ENCODE measurements around the gene CRIM1.

The CRIM1 gene

DNA sequence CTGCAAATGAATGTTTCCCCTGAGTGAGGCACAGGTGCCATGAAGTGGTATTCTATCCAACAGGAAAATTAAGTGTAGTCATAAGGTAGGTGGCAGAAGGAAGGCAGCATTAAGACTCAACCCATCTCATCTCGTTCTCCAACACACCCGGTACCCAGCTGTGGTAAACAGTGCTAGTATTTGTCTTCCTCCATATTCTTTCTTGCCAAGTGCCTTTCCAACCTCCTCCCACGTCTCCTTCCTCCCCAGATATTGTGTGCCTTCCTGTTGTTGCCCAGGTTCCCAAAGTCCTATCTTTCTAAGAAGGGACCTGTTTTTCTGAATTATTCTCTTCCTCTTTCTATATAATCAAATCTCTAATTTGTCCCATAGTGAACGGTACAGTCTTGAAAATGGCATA is 83.5 kb downstream of the CRIM1 start:
- no peak for DNase-seq
- Histone ChIP-seq H3K4me2 (ENCODE audit: insufficient read depth, low read length) (no peak overlapping the region), H3K9ac (ENCODE audit: low read depth, low read length) (no peak overlapping the region), H3K9me3 (ENCODE audit: insufficient read depth, low read length, severe bottlenecking) (no peaks in the 10 kb centered on the region), H3K4me1 (ENCODE audit: insufficient read depth, low read length) (no peaks in the 10 kb centered on the region), H3K36me3 (ENCODE audit: insufficient read depth, low read length) (no peaks in the 10 kb centered on the region), H4K20me1 (ENCODE audit: insufficient read depth, low read length) (no peaks in the 10 kb centered on the region), H3K27ac (ENCODE audit: low read length) (no peak overlapping the region), H3K27me3 (ENCODE audit: insufficient read depth, low read length, poor library complexity) (peaks cover 8% of the 10 kb centered on the region), H2AFZ (ENCODE audit: low read depth, low read length) (no peak overlapping the region), H3K79me2 (ENCODE audit: insufficient read depth, low read length) (no peaks in the 10 kb centered on the region), H3K4me3 (ENCODE audit: low read depth in 1 of 2, low read length in 2 of 2) (no peak overlapping the region)
- no peak for TF ChIP-seq EZH2 (IDR thresholded peaks at IDR 0.05; ENCODE audit: borderline replicate concordance, low read depth, low read length, severe bottlenecking)
- TF ChIP-seq, protein P1, sequence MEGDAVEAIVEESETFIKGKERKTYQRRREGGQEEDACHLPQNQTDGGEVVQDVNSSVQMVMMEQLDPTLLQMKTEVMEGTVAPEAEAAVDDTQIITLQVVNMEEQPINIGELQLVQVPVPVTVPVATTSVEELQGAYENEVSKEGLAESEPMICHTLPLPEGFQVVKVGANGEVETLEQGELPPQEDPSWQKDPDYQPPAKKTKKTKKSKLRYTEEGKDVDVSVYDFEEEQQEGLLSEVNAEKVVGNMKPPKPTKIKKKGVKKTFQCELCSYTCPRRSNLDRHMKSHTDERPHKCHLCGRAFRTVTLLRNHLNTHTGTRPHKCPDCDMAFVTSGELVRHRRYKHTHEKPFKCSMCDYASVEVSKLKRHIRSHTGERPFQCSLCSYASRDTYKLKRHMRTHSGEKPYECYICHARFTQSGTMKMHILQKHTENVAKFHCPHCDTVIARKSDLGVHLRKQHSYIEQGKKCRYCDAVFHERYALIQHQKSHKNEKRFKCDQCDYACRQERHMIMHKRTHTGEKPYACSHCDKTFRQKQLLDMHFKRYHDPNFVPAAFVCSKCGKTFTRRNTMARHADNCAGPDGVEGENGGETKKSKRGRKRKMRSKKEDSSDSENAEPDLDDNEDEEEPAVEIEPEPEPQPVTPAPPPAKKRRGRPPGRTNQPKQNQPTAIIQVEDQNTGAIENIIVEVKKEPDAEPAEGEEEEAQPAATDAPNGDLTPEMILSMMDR (IDR thresholded peaks at IDR 0.05; ENCODE audit: borderline replicate concordance, extremely low read depth, low read length, poor library complexity, severe bottlenecking), result no peak
- ATAC-seq (ENCODE audit: insufficient read depth, low read depth), result no peak

DNA sequence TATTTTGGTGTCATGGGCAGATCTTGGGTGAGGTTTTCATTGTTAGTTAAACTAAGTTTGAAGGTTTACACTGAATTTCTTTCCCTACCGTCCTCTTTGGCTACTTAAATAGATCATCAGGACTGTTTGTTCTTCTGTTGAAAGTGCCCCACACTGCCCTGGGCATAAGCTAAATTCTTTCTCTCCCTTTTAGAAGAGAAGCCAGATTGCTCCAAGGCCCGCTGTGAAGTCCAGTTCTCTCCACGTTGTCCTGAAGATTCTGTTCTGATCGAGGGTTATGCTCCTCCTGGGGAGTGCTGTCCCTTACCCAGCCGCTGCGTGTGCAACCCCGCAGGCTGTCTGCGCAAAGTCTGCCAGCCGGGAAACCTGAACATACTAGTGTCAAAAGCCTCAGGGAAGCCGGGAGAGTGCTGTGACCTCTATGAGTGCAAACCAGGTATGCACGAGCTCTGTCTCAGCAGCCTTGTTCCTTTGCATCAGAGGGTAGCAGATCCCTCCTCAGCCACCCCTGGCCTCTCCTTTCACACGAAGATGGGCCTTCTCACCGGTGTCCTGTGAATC is 85.6 kb downstream of the CRIM1 start:
- DNase-seq (no peak), ATAC-seq (ENCODE audit: insufficient read depth, low read depth) (no peak)
- H3K9ac ChIP-seq (ENCODE audit: low read depth, low read length), result no peak overlapping the region
- H2AFZ ChIP-seq (ENCODE audit: low read depth, low read length), result no peak overlapping the region
- H3K79me2 ChIP-seq (ENCODE audit: insufficient read depth, low read length), result no peaks in the 10 kb centered on the region
- H3K36me3 ChIP-seq (ENCODE audit: insufficient read depth, low read length), result no peaks in the 10 kb centered on the region
- peaks cover 14% of the 10 kb centered on the region for H3K27me3 ChIP-seq (ENCODE audit: insufficient read depth, low read length, poor library complexity)
- no peak overlapping the region for H3K4me2 ChIP-seq (ENCODE audit: insufficient read depth, low read length)
- no peaks in the 10 kb centered on the region for H3K4me1 ChIP-seq (ENCODE audit: insufficient read depth, low read length)
- TF ChIP-seq, protein P1 (IDR thresholded peaks at IDR 0.05; ENCODE audit: borderline replicate concordance, extremely low read depth, low read length, poor library complexity, severe bottlenecking), result no peak
- no peak for TF ChIP-seq EZH2 (IDR thresholded peaks at IDR 0.05; ENCODE audit: borderline replicate concordance, low read depth, low read length, severe bottlenecking)
- no peaks in the 10 kb centered on the region for H4K20me1 ChIP-seq (ENCODE audit: insufficient read depth, low read length)
- no peak overlapping the region for H3K4me3 ChIP-seq (ENCODE audit: low read depth in 1 of 2, low read length in 2 of 2)
- H3K9me3 ChIP-seq (ENCODE audit: insufficient read depth, low read length, severe bottlenecking), result no peaks in the 10 kb centered on the region
- no peak overlapping the region for H3K27ac ChIP-seq (ENCODE audit: low read length)

DNA sequence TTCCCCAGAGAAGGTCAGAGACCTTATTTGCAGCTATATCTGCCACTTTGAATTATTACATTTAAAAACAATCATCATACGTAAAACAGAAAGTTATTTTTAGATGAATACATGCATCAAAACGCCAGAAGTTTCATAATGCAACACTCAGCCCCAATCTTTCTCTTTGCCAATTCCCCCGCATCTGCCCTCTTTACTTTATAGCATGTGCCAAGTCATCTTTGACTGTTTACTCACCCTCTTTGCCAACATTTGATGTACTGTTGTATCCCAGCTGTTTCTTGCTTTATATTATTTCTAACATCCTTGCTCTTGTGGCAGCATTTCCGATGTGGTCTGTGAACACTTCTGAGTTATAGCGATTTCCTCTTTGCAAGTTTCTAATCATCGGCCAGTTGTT is 86.2 kb downstream of the CRIM1 start:
- TF ChIP-seq EZH2 (IDR thresholded peaks at IDR 0.05; ENCODE audit: borderline replicate concordance, low read depth, low read length, severe bottlenecking), result no peak
- TF ChIP-seq, protein P1 (IDR thresholded peaks at IDR 0.05; ENCODE audit: borderline replicate concordance, extremely low read depth, low read length, poor library complexity, severe bottlenecking), result no peak
- Histone ChIP-seq H3K79me2 (ENCODE audit: insufficient read depth, low read length) (no peaks in the 10 kb centered on the region), H3K9ac (ENCODE audit: low read depth, low read length) (no peak overlapping the region), H4K20me1 (ENCODE audit: insufficient read depth, low read length) (no peaks in the 10 kb centered on the region), H3K27me3 (ENCODE audit: insufficient read depth, low read length, poor library complexity) (peaks cover 14% of the 10 kb centered on the region), H3K9me3 (ENCODE audit: insufficient read depth, low read length, severe bottlenecking) (no peaks in the 10 kb centered on the region), H3K4me1 (ENCODE audit: insufficient read depth, low read length) (no peaks in the 10 kb centered on the region), H3K4me3 (ENCODE audit: low read depth in 1 of 2, low read length in 2 of 2) (no peak overlapping the region), H3K27ac (ENCODE audit: low read length) (no peak overlapping the region), H2AFZ (ENCODE audit: low read depth, low read length) (no peak overlapping the region), H3K4me2 (ENCODE audit: insufficient read depth, low read length) (no peak overlapping the region), H3K36me3 (ENCODE audit: insufficient read depth, low read length) (no peaks in the 10 kb centered on the region)
- ATAC-seq (ENCODE audit: insufficient read depth, low read depth) (no peak), DNase-seq (no peak)

Data from DND-41 (cell line).